GM12878 (cell line): ENCODE measurements around the gene ATXN7L1. TPM values are rescaled to one million over a fixed set of nuclear protein-coding genes. Genes with fewer than 3 reads are reported as not detected.

ENCODE experiments used
- ATAC-seq: fragments of 200-7000 bp; cut with Tn5 transposase; 3 replicates; pipeline ENCODE4 v1.9.1; 2020; ENCODE audit warnings: mild to moderate bottlenecking, moderate library complexity
- BruUV-seq: library from RNA; stranded (reverse); fragments of 400-500 nt; replicated peaks from 2 replicates; lab custom pipeline; 2021; lab: Mats Ljungman, UMichigan
- CTCF ChIA-PET: fragments of 300-600 bp; sonication (Branson Sonifier 250); formaldehyde crosslinking; extraction: SDS; loops from one replicate; lab custom pipeline; 2021; ENCODE audit warnings: inconsistent platforms; lab: Yijun Ruan, JAX
- POLR2A ChIA-PET: fragments of 350-600 bp; formaldehyde crosslinking; extraction: SDS; loops from one replicate; lab custom pipeline; 2021; ENCODE audit warnings: inconsistent platforms; lab: Charles Lee
- RAD21 ChIA-PET: fragments of 300-600 bp; sonication (Branson Sonifier 250); formaldehyde crosslinking; loops from one replicate; lab custom pipeline; 2023; ENCODE audit warnings: antibody characterized with exemption; ENCODE audit not compliant: unreplicated experiment; lab: Charles Lee
- SMC1A ChIA-PET: fragments of 300-600 bp; sonication (Branson Sonifier 250); formaldehyde crosslinking; loops from one replicate; lab custom pipeline; 2023; ENCODE audit not compliant: unreplicated experiment, uncharacterized antibody; lab: Charles Lee
- DNase-seq: peaks from one replicate; pipeline ENCODE4 v3.0.0-alpha.2; 2011; ENCODE audit warnings: low read depth, low spot score
- FAIRE-seq: peaks from 3 replicates; lab custom pipeline; 2011; peaks lifted over from hg19 to GRCh38; lab: Jason Lieb, UNC
- H2AFZ ChIP-seq: 2 replicates; pipeline ENCODE4 v1.6.0; 2011; ENCODE audit warnings: low read depth, low read length, control low read depth; ENCODE audit not compliant: control insufficient read depth
- H3K27ac ChIP-seq: 2 replicates; pipeline ENCODE4 v1.5.1; 2011; ENCODE audit warnings: control low read depth; ENCODE audit not compliant: control insufficient read depth, insufficient read depth
- H3K27me3 ChIP-seq, 2 experiments: replicated peaks in 1 of 2; 2 replicates each; pipeline versions ENCODE4 v1.6.0 to v1.6.1; 2011; ENCODE audit warnings: low read length in 1 of 2; ENCODE audit not compliant: control insufficient read depth in 2 of 2, insufficient read depth in 2 of 2
- H3K36me3 ChIP-seq, 2 experiments: 2 replicates each; pipeline ENCODE4 v1.5.1; 2011; ENCODE audit warnings: low read length in 1 of 2; ENCODE audit not compliant: control insufficient read depth in 2 of 2, insufficient read depth in 2 of 2
- H3K4me1 ChIP-seq: 2 replicates; pipeline ENCODE4 v1.6.1; 2011; ENCODE audit warnings: mild to moderate bottlenecking, low read length, moderate library complexity, mixed read lengths; ENCODE audit not compliant: control insufficient read depth, insufficient read depth
- H3K4me2 ChIP-seq: 2 replicates; pipeline ENCODE4 v1.6.0; 2011; ENCODE audit warnings: control low read depth; ENCODE audit not compliant: control insufficient read depth, insufficient read depth
- H3K4me3 ChIP-seq: fragments of 200-600 bp; sonication (generic); 2 replicates; pipeline ENCODE4 v1.5.1; 2016
- H3K79me2 ChIP-seq: 2 replicates; pipeline ENCODE4 v1.6.0; 2011; ENCODE audit warnings: low read length; ENCODE audit not compliant: control insufficient read depth, insufficient read depth
- H3K9ac ChIP-seq: 2 replicates; pipeline ENCODE4 v1.8.0; 2011; ENCODE audit warnings: low read length, control low read depth, mixed read lengths; ENCODE audit not compliant: control insufficient read depth, insufficient read depth
- H3K9me3 ChIP-seq: replicated peaks from 3 replicates; pipeline ENCODE4 v1.5.1; 2011; ENCODE audit warnings: mild to moderate bottlenecking, low read length; ENCODE audit not compliant: control insufficient read depth, insufficient read depth
- H4K20me1 ChIP-seq: 2 replicates; pipeline ENCODE4 v1.6.0; 2011; ENCODE audit not compliant: control insufficient read depth, insufficient read depth
- CREB1 ChIP-seq: IDR thresholded peaks from 2 replicates; pipeline ENCODE4 v1.6.1; 2012; ENCODE audit warnings: low read depth, mild to moderate bottlenecking, inconsistent platforms
- POU2F2 ChIP-seq: IDR thresholded peaks from 3 replicates; pipeline ENCODE4 v1.6.1; 2011; ENCODE audit warnings: low read depth, mild to moderate bottlenecking, low read length, borderline replicate concordance
- SMARCA5 ChIP-seq: fragments of 450-650 bp; IDR thresholded peaks from 2 replicates; pipeline ENCODE4 v1.6.1; 2017; ENCODE audit warnings: mild to moderate bottlenecking
- WGBS: methylation state at CpG from one replicate; pipeline ENCODE4 v1.1.6; 2016; ENCODE audit warnings: low lambda C conversion rate; ENCODE audit not compliant: insufficient replicate concordance, insufficient coverage; ENCODE audit errors: missing lambda C conversion rate; 5-methylcytosine and 5-hydroxymethylcytosine counted together
- in situ Hi-C: fragments of 300-500 bp; cut with MboI; formaldehyde crosslinking; loops from 9 replicates; pipeline ENCODE4 v1.14.3; 2018; ENCODE audit warnings: mixed read lengths
- intact Hi-C: fragments of 100-400 bp; cut with micrococcal nuclease; formaldehyde crosslinking; loops from one replicate; pipeline ENCODE4 v1.14.2; 2022; ENCODE audit not compliant: unreplicated experiment
- polyA plus RNA-seq, 11 experiments: library from polyadenylated mRNA; depleted of rRNA in 4 of 11; unstranded in 6 of 11; stranded (reverse) in 5 of 11; fragments of >200 nt; fragmentation: Nextera tagmentation in 4 of 11; fragmentation: Illumina TruSeq in 1 of 11; extraction: Ambion mirVana in 4 of 11; extraction: Trizol in 1 of 11; gene quantifications; 1 replicate in 1 of 11; 2 replicates in 10 of 11; pipeline versions ENCODE4 v1.2.1 to v1.2.3, GENCODE V29; 2011 to 2016; ENCODE audit warnings: inconsistent platforms in 2 of 11, missing spikeins in 2 of 11, low read depth in 1 of 11
- total RNA-seq, 4 experiments: library from RNA; depleted of rRNA in 3 of 4; stranded (reverse); fragments of >200 nt in 3 of 4; fragmentation: Illumina TruSeq in 1 of 4; extraction: Trizol in 1 of 4; gene quantifications; 2 replicates each; pipeline versions ENCODE4 v1.2.1 to v1.2.3, GENCODE V29; 2013 to 2021
- TF ChIP-seq, protein P1 (sequence below): fragments of 450-650 bp; IDR thresholded peaks from 2 replicates; pipeline ENCODE4 v1.6.1; 2017; ENCODE audit warnings: mild to moderate bottlenecking, low read depth, inconsistent platforms; ENCODE audit not compliant: poor library complexity, severe bottlenecking
- TF ChIP-seq, protein P2 (sequence below): IDR thresholded peaks from 2 replicates; pipeline ENCODE4 v1.6.1; 2011; ENCODE audit warnings: low read depth, mild to moderate bottlenecking, low read length, moderate library complexity, borderline replicate concordance; ENCODE audit errors: extremely low read depth
- TF ChIP-seq, protein P3 (sequence below), 3 experiments: IDR thresholded peaks in 2 of 3; conservative IDR thresholded peaks in 1 of 3; 2 replicates each; pipeline ENCODE4 v1.5.1; 2011; ENCODE audit warnings: low read depth in 3 of 3, low read length in 3 of 3, mild to moderate bottlenecking in 3 of 3, control low read depth in 2 of 3, moderate library complexity in 2 of 3, inconsistent platforms in 1 of 3, mixed read lengths in 1 of 3; ENCODE audit not compliant: control insufficient read depth in 2 of 3, insufficient read depth in 1 of 3; ENCODE audit errors: extremely low read depth in 1 of 3

ATXN7L1 gene
- total and polyA plus RNA-seq, 10 of the 15 experiments (the other 5 are each of a cell fraction or from before 2014, with no cell fraction given), result 0.40 to 2.9 (median 1.2) TPM

DNA sequence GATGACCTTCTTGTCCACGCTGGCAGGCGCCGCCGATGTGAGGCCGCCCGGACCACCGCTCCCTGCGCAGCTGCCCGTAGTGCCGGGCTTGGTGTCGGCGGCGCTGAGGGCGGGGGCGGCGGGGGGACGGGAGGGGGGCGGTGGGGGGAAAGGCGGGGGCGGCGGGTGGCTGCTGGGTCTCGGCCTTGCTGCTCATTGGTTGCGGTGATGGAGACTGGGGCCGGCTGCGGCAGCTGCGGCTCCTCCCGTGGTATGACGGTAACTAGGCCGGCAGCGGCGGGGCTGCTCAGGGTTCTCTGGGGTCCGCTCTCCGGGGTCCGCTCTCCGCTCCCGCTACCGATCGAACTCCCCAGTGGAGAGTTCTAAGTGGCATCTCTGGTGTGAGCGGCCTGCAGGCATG lies 293.3 kb downstream of the ATXN7L1 start:
- H2AFZ ChIP-seq, result no peak overlapping the region
- no peak for FAIRE-seq
- H3K4me3 ChIP-seq, result no peak overlapping the region
- no peak for DNase-seq
- no peaks in the 10 kb centered on the region for H3K36me3 ChIP-seq
- H3K9me3 ChIP-seq, result no peaks in the 10 kb centered on the region; the same call in 2 of the 3 replicates
- POLR2A ChIA-PET, result no interaction called here
- H3K27me3 ChIP-seq, result no peaks in the 10 kb centered on the region
- no peaks in the 10 kb centered on the region; the same call in 1 of the 2 replicates for H3K4me1 ChIP-seq
- H4K20me1 ChIP-seq, result no peaks in the 10 kb centered on the region
- SMC1A ChIA-PET, result no interaction called here
- RAD21 ChIA-PET, result no interaction called here
- no TSS peak for BruUV-seq
- in situ Hi-C loops, result no loop called here
- no peak for ATAC-seq
- 97% methylated on average over 19 of the region's 39 CpGs for WGBS
- CTCF ChIA-PET, result no interaction called here
- H3K27ac ChIP-seq, result no peak overlapping the region
- no peaks in the 10 kb centered on the region for H3K79me2 ChIP-seq
- H3K9ac ChIP-seq, result no peak overlapping the region
- TF ChIP-seq, protein P1, sequence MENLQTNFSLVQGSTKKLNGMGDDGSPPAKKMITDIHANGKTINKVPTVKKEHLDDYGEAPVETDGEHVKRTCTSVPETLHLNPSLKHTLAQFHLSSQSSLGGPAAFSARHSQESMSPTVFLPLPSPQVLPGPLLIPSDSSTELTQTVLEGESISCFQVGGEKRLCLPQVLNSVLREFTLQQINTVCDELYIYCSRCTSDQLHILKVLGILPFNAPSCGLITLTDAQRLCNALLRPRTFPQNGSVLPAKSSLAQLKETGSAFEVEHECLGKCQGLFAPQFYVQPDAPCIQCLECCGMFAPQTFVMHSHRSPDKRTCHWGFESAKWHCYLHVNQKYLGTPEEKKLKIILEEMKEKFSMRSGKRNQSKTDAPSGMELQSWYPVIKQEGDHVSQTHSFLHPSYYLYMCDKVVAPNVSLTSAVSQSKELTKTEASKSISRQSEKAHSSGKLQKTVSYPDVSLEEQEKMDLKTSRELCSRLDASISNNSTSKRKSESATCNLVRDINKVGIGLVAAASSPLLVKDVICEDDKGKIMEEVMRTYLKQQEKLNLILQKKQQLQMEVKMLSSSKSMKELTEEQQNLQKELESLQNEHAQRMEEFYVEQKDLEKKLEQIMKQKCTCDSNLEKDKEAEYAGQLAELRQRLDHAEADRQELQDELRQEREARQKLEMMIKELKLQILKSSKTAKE, result no peak
- no peak for TF ChIP-seq POU2F2
- TF ChIP-seq SMARCA5, result no peak
- TF ChIP-seq, protein P2, sequence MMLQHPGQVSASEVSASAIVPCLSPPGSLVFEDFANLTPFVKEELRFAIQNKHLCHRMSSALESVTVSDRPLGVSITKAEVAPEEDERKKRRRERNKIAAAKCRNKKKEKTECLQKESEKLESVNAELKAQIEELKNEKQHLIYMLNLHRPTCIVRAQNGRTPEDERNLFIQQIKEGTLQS, result no peak
- TF ChIP-seq CREB1, result no peak
- TF ChIP-seq, protein P3, sequence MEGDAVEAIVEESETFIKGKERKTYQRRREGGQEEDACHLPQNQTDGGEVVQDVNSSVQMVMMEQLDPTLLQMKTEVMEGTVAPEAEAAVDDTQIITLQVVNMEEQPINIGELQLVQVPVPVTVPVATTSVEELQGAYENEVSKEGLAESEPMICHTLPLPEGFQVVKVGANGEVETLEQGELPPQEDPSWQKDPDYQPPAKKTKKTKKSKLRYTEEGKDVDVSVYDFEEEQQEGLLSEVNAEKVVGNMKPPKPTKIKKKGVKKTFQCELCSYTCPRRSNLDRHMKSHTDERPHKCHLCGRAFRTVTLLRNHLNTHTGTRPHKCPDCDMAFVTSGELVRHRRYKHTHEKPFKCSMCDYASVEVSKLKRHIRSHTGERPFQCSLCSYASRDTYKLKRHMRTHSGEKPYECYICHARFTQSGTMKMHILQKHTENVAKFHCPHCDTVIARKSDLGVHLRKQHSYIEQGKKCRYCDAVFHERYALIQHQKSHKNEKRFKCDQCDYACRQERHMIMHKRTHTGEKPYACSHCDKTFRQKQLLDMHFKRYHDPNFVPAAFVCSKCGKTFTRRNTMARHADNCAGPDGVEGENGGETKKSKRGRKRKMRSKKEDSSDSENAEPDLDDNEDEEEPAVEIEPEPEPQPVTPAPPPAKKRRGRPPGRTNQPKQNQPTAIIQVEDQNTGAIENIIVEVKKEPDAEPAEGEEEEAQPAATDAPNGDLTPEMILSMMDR (IDR thresholded peaks at IDR 0.05 in 2 of 3, conservative IDR thresholded peaks at IDR 0.05 in 1 of 3; ENCODE audit: control insufficient read depth in 2 of 3, extremely low read depth in 1 of 3, insufficient read depth in 1 of 3, low read depth in 3 of 3, low read length in 3 of 3), result no peak
- TF ChIP-seq, all 136 proteins: peak for 0
- no peak overlapping the region for H3K4me2 ChIP-seq
- intact Hi-C loops, result no loop called here
